ENCODE measurements around the gene SLC4A9.

The SLC4A9 gene

DNA sequence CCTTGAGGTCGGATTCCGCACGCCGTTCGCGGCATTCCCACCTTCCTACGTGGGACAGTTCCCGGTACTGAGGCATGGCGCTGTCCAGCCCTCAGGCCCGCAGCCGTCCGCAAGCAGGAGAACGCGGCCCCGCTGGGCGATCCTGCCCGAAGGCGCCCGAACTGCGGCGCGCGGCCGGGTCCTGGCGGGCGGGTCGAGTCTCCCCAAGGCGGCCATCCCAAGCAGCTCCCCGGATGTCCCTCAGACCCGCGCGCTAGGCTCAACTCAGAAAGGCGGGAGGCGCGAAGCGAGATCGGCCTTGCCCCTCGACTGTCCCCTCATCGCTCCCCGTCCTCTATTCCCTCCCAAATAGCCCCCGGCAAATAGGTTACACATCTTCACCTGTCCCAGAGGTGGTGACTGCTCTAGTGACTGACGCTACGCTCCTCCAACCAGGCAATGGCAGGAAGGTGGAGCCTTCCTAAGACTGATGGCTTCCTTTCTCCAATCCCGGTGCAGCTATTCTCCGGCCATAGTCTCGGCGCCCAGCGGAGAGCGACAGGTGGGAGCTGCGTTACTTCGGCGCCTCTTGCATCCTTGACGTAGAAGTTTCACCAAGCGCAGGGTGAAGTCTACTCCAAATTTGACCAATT lies 40.9 kb downstream of the SLC4A9 start (continued):
- TF ChIP-seq ZNF350 (tag by site-specific recombination; IDR thresholded peaks at IDR 0.05) = no peak
- no peak for TF ChIP-seq ZNF311 (tag by site-specific recombination; IDR thresholded peaks at IDR 0.05; ENCODE audit: borderline replicate concordance)
- no peak for TF ChIP-seq SETDB1 (IDR thresholded peaks at IDR 0.05; ENCODE audit: insufficient read length, low read length)
- TF ChIP-seq, protein P1, sequence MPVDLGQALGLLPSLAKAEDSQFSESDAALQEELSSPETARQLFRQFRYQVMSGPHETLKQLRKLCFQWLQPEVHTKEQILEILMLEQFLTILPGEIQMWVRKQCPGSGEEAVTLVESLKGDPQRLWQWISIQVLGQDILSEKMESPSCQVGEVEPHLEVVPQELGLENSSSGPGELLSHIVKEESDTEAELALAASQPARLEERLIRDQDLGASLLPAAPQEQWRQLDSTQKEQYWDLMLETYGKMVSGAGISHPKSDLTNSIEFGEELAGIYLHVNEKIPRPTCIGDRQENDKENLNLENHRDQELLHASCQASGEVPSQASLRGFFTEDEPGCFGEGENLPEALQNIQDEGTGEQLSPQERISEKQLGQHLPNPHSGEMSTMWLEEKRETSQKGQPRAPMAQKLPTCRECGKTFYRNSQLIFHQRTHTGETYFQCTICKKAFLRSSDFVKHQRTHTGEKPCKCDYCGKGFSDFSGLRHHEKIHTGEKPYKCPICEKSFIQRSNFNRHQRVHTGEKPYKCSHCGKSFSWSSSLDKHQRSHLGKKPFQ (tag by site-specific recombination; IDR thresholded peaks at IDR 0.05) = no peak
- TF ChIP-seq, protein P2, sequence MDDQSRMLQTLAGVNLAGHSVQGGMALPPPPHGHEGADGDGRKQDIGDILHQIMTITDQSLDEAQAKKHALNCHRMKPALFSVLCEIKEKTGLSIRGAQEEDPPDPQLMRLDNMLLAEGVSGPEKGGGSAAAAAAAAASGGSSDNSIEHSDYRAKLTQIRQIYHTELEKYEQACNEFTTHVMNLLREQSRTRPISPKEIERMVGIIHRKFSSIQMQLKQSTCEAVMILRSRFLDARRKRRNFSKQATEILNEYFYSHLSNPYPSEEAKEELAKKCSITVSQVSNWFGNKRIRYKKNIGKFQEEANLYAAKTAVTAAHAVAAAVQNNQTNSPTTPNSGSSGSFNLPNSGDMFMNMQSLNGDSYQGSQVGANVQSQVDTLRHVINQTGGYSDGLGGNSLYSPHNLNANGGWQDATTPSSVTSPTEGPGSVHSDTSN (CRISPR knock-in tag; IDR thresholded peaks at IDR 0.05) = peak; percentile 6
- no peak; the same call in 1 of the 2 replicates for TF ChIP-seq KLF8 (tag by site-specific recombination; IDR thresholded peaks at IDR 0.05)
- TF ChIP-seq ZNF121 (tag by site-specific recombination; IDR thresholded peaks at IDR 0.05) = 0 out of 2 replicates have a peak, but pooled peaks have one; percentile 6
- TF ChIP-seq ZNF266 (tag by site-specific recombination; IDR thresholded peaks at IDR 0.05; ENCODE audit: low read depth) = no peak
- TF ChIP-seq, protein P3, sequence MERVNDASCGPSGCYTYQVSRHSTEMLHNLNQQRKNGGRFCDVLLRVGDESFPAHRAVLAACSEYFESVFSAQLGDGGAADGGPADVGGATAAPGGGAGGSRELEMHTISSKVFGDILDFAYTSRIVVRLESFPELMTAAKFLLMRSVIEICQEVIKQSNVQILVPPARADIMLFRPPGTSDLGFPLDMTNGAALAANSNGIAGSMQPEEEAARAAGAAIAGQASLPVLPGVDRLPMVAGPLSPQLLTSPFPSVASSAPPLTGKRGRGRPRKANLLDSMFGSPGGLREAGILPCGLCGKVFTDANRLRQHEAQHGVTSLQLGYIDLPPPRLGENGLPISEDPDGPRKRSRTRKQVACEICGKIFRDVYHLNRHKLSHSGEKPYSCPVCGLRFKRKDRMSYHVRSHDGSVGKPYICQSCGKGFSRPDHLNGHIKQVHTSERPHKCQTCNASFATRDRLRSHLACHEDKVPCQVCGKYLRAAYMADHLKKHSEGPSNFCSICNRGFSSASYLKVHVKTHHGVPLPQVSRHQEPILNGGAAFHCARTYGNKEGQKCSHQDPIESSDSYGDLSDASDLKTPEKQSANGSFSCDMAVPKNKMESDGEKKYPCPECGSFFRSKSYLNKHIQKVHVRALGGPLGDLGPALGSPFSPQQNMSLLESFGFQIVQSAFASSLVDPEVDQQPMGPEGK (tag by site-specific recombination; IDR thresholded peaks at IDR 0.05) = peak; percentile 97
- no peak for TF ChIP-seq ZNF132 (tag by site-specific recombination; IDR thresholded peaks at IDR 0.05; ENCODE audit: borderline replicate concordance)
- TF ChIP-seq ZNF530 (tag by site-specific recombination; IDR thresholded peaks at IDR 0.05; ENCODE audit: low read depth) = no peak
- no peak for TF ChIP-seq ZNF175 (tag by site-specific recombination; IDR thresholded peaks at IDR 0.05)
- TF ChIP-seq, protein P4, sequence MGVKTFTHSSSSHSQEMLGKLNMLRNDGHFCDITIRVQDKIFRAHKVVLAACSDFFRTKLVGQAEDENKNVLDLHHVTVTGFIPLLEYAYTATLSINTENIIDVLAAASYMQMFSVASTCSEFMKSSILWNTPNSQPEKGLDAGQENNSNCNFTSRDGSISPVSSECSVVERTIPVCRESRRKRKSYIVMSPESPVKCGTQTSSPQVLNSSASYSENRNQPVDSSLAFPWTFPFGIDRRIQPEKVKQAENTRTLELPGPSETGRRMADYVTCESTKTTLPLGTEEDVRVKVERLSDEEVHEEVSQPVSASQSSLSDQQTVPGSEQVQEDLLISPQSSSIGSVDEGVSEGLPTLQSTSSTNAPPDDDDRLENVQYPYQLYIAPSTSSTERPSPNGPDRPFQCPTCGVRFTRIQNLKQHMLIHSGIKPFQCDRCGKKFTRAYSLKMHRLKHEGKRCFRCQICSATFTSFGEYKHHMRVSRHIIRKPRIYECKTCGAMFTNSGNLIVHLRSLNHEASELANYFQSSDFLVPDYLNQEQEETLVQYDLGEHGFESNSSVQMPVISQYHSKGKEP (tag by site-specific recombination; IDR thresholded peaks at IDR 0.05) = no peak
- TF ChIP-seq, protein P5, sequence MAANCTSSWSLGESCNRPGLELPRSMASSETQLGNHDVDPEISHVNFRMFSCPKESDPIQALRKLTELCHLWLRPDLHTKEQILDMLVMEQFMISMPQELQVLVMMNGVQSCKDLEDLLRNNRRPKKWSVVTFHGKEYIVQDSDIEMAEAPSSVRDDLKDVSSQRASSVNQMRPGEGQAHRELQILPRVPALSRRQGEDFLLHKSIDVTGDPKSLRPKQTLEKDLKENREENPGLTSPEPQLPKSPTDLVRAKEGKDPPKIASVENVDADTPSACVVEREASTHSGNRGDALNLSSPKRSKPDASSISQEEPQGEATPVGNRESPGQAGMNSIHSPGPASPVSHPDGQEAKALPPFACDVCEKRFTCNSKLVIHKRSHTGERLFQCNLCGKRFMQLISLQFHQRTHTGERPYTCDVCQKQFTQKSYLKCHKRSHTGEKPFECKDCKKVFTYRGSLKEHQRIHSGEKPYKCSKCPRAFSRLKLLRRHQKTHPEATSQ (tag by site-specific recombination; IDR thresholded peaks at IDR 0.05) = peak; percentile 92; the same call in 1 of the 2 replicates
- TF ChIP-seq ZNF394 (tag by site-specific recombination; IDR thresholded peaks at IDR 0.05; ENCODE audit: borderline replicate concordance) = 0 out of 2 replicates have a peak, but pooled peaks have one; percentile 24
- peak; percentile 99 for TF ChIP-seq SCRT2 (tag by site-specific recombination; IDR thresholded peaks at IDR 0.05)
- TF ChIP-seq ZNF341 (tag by site-specific recombination; IDR thresholded peaks at IDR 0.05; ENCODE audit: low read depth) = peak; percentile 59
- TF ChIP-seq ZBTB7A (tag by site-specific recombination; IDR thresholded peaks at IDR 0.05; ENCODE audit: low read depth) = no peak
- TF ChIP-seq, protein P6, sequence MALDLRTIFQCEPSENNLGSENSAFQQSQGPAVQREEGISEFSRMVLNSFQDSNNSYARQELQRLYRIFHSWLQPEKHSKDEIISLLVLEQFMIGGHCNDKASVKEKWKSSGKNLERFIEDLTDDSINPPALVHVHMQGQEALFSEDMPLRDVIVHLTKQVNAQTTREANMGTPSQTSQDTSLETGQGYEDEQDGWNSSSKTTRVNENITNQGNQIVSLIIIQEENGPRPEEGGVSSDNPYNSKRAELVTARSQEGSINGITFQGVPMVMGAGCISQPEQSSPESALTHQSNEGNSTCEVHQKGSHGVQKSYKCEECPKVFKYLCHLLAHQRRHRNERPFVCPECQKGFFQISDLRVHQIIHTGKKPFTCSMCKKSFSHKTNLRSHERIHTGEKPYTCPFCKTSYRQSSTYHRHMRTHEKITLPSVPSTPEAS (tag by site-specific recombination; IDR thresholded peaks at IDR 0.05) = no peak
- TF ChIP-seq SP3 (tag by site-specific recombination; IDR thresholded peaks at IDR 0.05) = peak; percentile 16
- TF ChIP-seq, protein P7, sequence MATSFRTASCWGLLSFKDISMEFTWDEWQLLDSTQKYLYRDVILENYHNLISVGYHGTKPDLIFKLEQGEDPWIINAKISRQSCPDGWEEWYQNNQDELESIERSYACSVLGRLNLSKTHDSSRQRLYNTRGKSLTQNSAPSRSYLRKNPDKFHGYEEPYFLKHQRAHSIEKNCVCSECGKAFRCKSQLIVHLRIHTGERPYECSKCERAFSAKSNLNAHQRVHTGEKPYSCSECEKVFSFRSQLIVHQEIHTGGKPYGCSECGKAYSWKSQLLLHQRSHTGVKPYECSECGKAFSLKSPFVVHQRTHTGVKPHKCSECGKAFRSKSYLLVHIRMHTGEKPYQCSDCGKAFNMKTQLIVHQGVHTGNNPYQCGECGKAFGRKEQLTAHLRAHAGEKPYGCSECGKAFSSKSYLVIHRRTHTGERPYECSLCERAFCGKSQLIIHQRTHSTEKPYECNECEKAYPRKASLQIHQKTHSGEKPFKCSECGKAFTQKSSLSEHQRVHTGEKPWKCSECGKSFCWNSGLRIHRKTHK (tag by site-specific recombination; IDR thresholded peaks at IDR 0.05) = no peak
- TF ChIP-seq, protein P8, sequence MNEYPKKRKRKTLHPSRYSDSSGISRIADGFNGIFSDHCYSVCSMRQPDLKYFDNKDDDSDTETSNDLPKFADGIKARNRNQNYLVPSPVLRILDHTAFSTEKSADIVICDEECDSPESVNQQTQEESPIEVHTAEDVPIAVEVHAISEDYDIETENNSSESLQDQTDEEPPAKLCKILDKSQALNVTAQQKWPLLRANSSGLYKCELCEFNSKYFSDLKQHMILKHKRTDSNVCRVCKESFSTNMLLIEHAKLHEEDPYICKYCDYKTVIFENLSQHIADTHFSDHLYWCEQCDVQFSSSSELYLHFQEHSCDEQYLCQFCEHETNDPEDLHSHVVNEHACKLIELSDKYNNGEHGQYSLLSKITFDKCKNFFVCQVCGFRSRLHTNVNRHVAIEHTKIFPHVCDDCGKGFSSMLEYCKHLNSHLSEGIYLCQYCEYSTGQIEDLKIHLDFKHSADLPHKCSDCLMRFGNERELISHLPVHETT (tag by site-specific recombination; IDR thresholded peaks at IDR 0.05) = no peak
- no peak for TF ChIP-seq ZNF776 (tag by site-specific recombination; IDR thresholded peaks at IDR 0.05; ENCODE audit: borderline replicate concordance)
